ENCODE results near the gene KCND2.
"Not testable (repeated sequence)": the region's sequence is repeated elsewhere in the genome, so short reads cannot be mapped to it uniquely, and the experiment has no call there.

KCND2 gene

GRCh38 chr7:120588862-120589261, 315.9 kb downstream of the KCND2 start:
- DNase-seq: no peak

- no peak for DNase-seq
Observed at GRCh38 chr7:120600607-120601006, 327.6 kb downstream of the KCND2 start.

GRCh38 chr7:120603366-120603765, 330.4 kb downstream of the KCND2 start:
- no peak for DNase-seq

- peak; percentile 51 for DNase-seq
Observed at GRCh38 chr7:120609136-120609753, 336.3 kb downstream of the KCND2 start.

GRCh38 chr7:120611975-120612374, 339.0 kb downstream of the KCND2 start:
- no peak for DNase-seq

GRCh38 chr7:120615703-120616102, 342.7 kb downstream of the KCND2 start:
- no peak for DNase-seq

GRCh38 chr7:120617275-120617674, 344.3 kb downstream of the KCND2 start:
- DNase-seq: no peak

- no peak for DNase-seq
Observed at GRCh38 chr7:120628251-120628650, 355.3 kb downstream of the KCND2 start.

- DNase-seq: no peak
Observed at GRCh38 chr7:120639884-120640283, 366.9 kb downstream of the KCND2 start.

- DNase-seq: no peak
Observed at GRCh38 chr7:120645966-120646365, 373.0 kb downstream of the KCND2 start.

- no peak for DNase-seq
Observed at GRCh38 chr7:120654241-120654640, 381.3 kb downstream of the KCND2 start.

- DNase-seq: no peak
Observed at GRCh38 chr7:120658516-120658915, 385.5 kb downstream of the KCND2 start.

GRCh38 chr7:120662291-120662690, 389.3 kb downstream of the KCND2 start:
- DNase-seq: no peak

GRCh38 chr7:120665068-120665467, 392.1 kb downstream of the KCND2 start:
- no peak for DNase-seq

- DNase-seq: no peak
Observed at GRCh38 chr7:120675076-120675475, 402.1 kb downstream of the KCND2 start.

- DNase-seq: no peak
Observed at GRCh38 chr7:120677535-120677934, 404.6 kb downstream of the KCND2 start.

- no peak for DNase-seq
Observed at GRCh38 chr7:120680985-120681384, 408.0 kb downstream of the KCND2 start.

GRCh38 chr7:120684463-120684862, 411.5 kb downstream of the KCND2 start:
- DNase-seq: no peak

GRCh38 chr7:120691915-120692314, 418.9 kb downstream of the KCND2 start:
- DNase-seq: peak; percentile 22

- DNase-seq: no peak
Observed at GRCh38 chr7:120695848-120696247, 422.9 kb downstream of the KCND2 start.

GRCh38 chr7:120700796-120701195, 427.8 kb downstream of the KCND2 start:
- no peak for DNase-seq

- not testable (repeated sequence) for DNase-seq
Observed at GRCh38 chr7:120702408-120702807, 429.4 kb downstream of the KCND2 start.

- DNase-seq: no peak
Observed at GRCh38 chr7:120703585-120704240, 430.7 kb downstream of the KCND2 start.

- no peak for DNase-seq
Observed at GRCh38 chr7:120709252-120709971, 436.4 kb downstream of the KCND2 start.

Data from fibroblast of skin of right biceps (primary cell).